VCaP (cell line): ENCODE data around the gene AKT2.

Experiments
- H3K27ac ChIP-seq: fragments of 450-650 bp; 2 replicates; pipeline ENCODE4 v1.5.1; 2017
- CTCF ChIP-seq: fragments of 450-650 bp; conservative IDR thresholded peaks from 2 replicates; pipeline ENCODE4 v1.5.1; 2017; ENCODE audit warnings: mild to moderate bottlenecking, moderate library complexity

Gene AKT2

GRCh38 chr19:40278361-40279035 lies 6.6 kb downstream of the AKT2 start:
- H3K27ac ChIP-seq: no peak overlapping the region
- TF ChIP-seq CTCF: no peak

GRCh38 chr19:40277356-40278059 lies 7.6 kb downstream of the AKT2 start:
- no peak for TF ChIP-seq CTCF
- no peak overlapping the region for H3K27ac ChIP-seq

- no peak overlapping the region for H3K27ac ChIP-seq
- TF ChIP-seq CTCF: no peak
These were observed 10.3 kb downstream of the AKT2 start for GRCh38 chr19:40274585-40275544.

GRCh38 chr19:40273469-40274360 lies 11.4 kb downstream of the AKT2 start:
- H3K27ac ChIP-seq: peak overlapping the region; percentile 18; the same call in 1 of the 2 replicates
- TF ChIP-seq CTCF: no peak

- no peak for TF ChIP-seq CTCF
- no peak overlapping the region for H3K27ac ChIP-seq
These were observed 12.9 kb downstream of the AKT2 start for GRCh38 chr19:40272261-40272660.

- TF ChIP-seq CTCF: no peak
- H3K27ac ChIP-seq: no peak overlapping the region
These were observed 13.4 kb downstream of the AKT2 start for GRCh38 chr19:40271706-40272105.
